GM18907 (cell line): ENCODE measurements around the gene AP4B1.
"Not testable (repeated sequence)": the region's sequence is repeated elsewhere in the genome, so short reads cannot be mapped to it uniquely, and the experiment has no call there.

ENCODE experiments used
- ATAC-seq: cut with Tn5 transposase; IDR thresholded peaks from one replicate; pipeline ENCODE4 v1.9.1; 2021; ENCODE audit warnings: mild to moderate bottlenecking, moderate library complexity; ENCODE audit not compliant: unreplicated experiment

AP4B1 gene

DNA sequence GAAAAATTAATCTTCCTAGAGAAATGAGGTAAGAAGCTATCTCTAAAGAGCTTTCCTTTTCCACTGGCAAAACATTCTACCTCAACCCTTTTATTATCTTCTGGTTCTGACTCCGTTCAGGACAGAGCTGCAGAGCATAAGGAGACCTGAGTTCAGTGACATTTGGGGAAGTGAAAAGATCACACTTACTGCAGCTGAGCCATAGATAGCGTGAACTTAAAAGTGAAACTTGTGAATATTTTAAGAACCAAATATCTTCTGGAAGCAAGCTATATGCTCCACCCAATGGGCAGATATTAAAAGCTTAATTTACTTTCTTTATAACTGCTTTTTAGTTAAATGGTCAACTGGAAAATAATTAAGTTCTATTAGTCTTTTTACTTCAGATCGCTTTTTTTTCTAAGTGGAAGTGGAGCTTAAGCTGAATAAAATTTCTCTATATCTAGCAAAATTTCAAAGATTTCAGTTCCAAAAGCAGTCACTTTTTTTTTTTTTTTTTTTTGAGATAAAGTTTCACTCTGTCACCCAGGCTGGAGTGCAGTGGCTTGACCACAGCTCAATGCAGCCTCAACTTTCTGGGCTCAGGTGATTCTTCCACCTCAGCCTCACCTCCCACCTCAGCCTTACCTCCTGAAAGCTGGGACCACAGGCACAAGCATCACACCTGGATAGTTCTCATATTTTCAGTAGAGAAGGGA is 45.0 kb downstream of the AP4B1 start:
- peak; percentile 86 for ATAC-seq

DNA sequence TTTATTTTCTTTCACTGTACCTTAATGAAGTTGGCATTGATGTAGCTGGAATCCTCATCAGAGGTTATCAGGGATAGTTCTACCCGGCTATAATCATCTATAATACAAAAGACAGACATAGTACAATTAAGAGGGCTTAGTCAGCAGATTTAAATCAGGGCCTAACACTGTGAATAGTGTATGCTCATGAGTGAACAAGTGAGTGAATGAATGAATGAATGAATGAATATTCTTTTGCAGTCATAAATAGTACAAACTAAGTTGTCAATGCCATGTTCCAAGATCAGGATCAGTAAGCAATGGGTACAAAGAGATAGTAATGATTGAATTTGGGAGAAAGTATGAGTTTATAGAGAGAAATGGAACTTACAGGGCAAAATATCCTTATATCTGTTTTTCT is 45.6 kb downstream of the AP4B1 start:
- no peak for ATAC-seq

DNA sequence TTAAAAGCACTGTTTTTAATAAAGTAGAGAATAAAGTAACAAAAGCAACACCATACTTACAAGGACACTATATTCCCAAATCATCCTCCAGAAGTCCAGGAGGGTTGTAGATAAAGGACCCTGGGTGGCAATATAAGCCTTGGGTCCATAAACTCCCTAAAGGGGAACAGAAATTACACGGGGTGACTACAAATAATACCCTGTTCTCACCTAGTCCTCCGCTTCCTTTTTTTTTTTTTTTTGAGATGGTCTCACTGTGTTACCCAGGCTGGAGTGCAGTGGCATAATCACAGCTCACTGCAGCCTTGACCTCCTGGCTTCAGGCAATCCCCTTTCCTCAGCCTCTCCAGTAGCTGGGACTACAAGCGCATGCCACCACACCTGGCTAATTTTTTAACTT is 46.2 kb downstream of the AP4B1 start:
- ATAC-seq: peak; percentile 43

DNA sequence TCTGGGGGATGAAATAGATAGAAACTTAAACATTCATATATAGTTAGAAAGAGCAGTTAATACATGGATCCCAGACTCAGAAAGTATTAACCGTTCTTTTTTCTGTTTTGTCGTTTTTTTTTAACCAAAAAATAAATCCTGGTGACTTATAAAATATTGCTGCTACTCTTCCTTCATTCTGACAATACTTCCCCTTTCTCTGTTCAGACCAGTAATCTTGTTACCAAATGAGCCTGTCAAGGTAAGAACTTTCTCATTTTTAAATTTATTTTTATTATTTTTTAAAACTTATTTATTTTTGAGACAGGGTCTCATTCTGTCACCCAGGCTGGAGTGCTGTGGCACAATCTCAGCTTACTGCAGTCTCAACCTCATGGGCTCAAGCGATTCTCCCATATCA is 46.8 kb downstream of the AP4B1 start:
- no peak for ATAC-seq

DNA sequence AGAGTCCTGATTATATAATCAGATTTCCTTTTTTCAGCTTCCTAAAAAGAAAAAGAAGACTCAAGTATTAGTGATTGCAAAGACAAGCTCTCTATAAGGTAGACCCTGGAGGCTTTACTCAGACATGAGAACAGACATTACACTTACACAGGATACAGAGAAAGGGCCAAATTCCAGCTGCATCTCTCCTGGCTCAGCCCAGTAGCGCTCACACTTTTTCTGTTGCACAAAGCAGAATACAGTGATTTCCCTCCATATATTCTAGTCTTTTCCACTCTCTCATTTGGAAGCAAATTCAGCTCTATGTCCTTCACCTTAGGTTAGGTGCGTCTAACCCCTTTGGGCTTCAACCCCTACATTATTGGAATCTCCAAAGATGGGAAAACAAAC is 48.2 kb downstream of the AP4B1 start:
- no peak for ATAC-seq

DNA sequence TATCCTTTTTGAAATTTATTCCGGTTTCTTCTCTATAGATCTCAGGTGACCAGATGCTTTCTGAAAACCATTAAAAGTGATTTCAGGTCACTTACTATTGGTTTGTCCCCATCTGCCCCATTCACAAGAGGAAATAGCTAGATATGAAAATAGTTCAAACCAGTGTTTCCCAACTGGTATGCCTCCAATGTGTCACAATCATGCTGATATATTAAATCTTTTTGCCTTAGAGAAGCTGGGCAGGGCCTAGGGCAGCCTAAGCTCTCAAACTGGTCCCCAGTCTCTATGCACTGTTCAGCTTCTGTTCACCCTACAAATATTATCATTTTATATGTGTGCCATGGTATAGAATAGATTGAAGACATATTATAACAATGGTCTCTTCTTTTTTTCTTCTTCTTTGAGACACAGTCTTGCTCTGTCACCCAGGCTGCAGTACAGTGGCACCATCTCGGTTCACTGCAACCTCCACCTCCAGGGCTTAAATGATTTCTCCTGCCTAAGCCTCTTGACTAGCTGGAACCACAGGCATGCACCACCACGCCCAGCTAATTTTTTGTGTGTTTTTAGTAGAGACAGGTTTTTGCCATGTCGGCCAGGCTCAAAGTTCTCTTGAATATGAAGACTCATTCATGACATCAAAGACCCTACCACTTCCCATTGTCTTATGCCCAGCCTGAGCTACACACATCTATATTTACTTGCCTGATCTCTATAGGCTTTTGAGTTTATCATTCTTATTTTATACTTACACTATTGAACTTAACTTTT is 48.8 kb downstream of the AP4B1 start:
- ATAC-seq: no peak

DNA sequence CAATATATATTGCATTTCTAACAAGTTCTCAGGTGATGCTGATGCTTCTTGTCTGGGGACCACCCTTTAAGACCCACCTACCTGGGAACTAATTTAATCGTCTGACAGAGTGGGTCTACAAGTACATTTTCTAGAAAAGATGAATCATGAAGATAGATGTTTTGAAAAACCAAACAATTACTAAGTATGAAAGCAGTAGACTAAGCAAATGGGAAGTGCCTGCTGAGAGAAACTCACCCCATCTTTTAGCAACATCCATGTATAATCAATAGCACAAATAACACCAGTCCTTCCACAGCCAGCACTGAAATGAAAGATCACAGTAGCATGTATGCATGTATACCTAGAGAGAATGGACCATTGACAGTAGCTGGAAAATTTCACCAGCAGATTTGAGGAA is 50.4 kb downstream of the AP4B1 start:
- no peak for ATAC-seq

DNA sequence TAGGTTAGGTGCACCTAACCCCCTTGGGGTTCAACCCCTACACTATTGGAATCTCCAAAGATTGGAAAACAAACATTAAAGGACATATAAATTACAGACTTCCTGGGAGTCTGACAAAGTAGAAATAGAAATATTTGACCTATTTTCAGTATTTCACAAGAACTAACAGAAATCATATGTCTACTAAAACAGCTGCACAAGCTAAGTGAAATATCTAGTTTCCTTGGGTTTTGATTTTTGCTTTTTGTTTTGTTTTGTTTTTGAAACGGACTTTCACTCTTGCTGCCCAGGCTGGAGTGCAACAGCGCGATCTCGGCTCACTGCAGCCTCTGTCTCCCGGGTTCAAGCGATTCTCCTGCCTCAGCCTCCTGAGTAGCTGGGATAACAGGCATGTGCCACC is 51.9 kb downstream of the AP4B1 start:
- ATAC-seq: not testable (repeated sequence)

DNA sequence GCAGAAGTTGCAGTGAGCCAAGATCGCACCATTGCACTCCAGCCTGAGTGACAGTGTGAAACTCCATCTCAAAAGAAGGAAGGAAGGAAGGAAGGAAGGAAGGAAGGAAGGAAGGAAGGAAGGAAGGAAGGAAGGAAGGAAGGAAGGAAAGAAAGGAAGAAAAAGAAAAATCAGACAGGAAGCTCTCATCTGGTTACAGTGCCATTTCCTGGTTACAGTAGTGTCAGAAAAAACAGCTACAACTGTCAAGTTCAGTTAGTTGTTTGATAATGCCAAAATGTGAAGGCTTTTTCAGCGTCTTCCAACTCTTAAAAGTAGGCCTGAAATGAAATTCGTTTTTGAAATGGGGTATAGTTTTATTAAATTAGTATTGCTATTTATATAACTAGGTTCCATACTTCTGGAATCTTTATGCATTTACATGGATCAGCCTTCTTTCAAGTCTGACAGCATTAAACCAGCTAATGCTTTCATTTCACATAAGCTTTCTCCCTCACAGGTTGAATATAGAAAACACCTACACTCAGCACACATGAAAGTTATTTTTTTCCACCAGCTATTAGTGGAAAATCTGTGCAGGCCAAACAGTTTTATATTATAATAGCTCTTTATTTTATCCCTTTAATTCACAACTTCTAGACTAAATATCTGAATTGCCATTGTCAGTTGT is 54.3 kb downstream of the AP4B1 start:
- ATAC-seq: no peak

DNA sequence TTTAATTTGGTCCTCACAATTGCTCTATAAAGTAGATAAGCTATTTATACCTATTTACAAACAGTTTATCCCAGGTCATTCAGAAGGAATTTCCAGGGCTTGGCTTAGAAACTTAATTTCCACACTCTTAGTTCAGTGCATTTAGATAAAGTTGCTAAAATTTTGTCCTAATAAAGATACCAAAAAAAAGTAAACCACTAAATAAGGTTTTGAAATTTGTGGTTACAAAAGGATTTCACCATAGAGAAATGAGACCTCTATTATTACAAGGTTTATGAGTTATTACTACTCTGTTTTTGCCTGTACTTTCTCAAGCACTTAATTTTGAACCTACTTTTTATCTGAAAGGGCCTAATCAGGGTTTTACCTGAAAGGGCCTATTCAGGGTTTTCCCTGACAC is 55.5 kb downstream of the AP4B1 start:
- no peak for ATAC-seq

DNA sequence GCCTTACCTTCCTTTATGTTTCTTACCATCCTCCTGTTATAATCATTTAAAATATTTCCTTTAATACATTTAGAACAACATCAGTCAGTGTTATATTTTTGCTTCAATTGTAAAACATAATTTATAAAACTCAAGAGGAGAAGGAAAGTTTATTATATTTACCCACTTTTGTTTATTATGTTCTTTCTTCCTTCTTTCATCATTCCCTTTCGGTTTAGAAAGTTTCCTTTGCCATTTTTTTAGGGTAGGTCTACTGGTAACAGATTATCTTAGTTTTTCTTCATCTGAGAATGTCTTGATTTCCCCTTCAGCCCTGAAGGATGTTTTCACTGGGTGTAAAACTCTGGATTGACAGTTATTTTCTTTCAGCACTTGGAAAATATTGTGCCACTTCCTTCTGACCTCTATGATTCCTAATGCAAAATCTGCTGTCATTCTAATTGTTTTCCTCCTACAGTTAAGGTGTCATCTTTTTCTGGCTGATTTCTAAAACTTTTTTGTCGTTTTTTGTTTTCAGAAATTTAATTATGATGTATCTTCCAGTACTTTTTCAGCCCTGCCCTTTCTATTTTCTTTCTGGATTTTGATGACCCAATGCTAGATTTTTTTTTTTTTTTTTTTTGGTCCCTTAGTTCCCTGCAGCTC is 58.1 kb downstream of the AP4B1 start:
- no peak for ATAC-seq
